CD1c-positive myeloid dendritic cell (primary cell): Measurements from ENCODE around the gene MRPL36.

Experiments used
- DNase-seq: peaks from one replicate; pipeline ENCODE4 v3.0.0-alpha.2; 2016; ENCODE audit errors: extremely low spot score

The MRPL36 gene

GRCh38 chr5:1781726-1782384, 17.8 kb downstream of the MRPL36 start:
- no peak for DNase-seq

DNA sequence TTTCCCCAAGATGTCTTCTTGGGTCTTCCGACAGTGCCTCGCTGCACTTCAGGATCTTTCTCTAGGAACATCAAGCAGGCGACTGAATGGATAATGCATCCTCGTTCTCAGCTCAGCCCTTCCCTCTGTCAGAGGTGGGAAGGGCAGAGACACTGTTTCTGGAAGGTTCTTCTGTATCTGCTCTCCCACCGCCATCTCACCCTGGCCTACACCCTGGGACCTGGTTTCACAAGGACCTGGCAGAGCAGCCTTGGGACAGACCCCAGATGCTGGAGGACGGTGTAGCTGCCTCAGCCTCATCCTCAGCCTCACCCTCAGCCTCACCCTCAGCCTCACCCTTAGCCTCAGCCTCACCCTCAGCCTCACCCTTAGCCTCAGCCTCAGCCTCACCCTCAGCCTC, 18.5 kb downstream of the MRPL36 start:
- no peak for DNase-seq

GRCh38 chr5:1780614-1780930, 19.1 kb downstream of the MRPL36 start:
- no peak for DNase-seq

DNA sequence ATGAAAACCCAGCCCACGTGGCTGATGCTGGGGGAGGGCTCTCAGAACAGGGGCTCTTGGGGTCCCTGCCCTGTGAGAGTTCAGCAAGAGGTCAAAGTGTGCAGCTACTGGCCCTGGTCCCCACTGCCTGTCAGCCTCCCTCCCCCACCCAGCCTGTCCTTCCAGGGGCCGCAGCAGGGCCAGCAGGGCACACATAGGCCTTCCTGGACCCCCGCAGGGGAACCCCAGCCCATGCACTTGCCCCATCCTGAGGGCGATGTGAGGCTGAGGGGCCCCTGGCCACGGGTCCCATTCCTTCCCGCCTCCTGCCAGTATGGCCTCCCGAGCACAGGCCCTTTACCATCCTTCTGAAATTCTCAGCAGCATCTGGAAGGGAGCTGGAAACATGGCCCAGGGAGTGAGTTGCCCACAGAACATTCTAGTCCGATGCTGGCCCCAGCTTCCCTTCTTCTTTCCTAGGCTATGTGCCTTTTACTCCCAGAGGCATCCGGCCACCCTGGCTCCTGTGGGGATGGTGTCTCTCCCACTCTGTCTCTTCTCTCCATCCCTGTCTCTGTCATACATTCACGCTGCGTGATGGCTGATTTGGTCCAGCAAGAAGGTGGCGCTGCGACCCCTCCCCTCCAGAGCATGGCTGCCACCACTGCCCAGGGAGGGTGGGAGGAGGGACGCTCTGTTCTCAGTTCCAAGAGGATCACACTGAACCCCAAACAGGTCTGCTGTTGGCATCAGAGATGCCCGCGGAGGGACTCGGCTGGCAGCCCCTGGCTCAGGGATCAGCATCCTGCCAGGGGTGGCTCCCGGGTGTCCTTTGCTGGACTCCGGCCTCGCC, 19.6 kb downstream of the MRPL36 start:
- DNase-seq: no peak

DNA sequence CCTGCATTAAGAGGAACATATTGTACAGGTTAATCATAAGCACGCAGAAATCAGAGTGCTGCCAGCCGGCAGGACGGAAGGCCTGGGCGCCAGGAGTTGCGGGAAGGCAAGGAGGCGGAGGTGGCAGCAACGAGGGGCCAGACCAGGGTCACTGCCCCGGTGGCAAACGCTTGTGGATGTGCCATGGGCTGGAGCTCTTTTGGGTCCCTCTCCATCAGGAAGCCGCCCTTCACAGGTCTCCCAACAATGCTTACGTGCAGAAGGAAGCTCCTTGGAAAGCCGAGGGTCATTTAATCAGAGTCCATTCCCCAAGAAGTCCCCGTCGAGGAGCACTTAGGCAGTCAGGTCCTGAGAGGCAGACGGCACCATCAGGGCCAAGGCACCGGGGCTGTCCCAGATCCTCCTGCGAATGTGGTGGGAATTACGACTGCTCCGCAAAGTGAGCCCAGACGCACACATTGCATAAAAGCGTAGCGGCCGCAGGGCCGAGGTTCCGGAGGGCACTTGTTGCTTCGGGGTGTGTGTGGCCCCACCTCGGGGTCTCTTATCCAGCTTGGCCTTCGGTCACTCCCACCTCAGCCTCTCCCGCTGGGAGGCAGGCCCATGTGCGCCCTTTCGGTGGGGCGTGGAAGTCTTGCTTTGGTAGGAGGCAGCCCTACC, 20.5 kb downstream of the MRPL36 start:
- no peak for DNase-seq

DNA sequence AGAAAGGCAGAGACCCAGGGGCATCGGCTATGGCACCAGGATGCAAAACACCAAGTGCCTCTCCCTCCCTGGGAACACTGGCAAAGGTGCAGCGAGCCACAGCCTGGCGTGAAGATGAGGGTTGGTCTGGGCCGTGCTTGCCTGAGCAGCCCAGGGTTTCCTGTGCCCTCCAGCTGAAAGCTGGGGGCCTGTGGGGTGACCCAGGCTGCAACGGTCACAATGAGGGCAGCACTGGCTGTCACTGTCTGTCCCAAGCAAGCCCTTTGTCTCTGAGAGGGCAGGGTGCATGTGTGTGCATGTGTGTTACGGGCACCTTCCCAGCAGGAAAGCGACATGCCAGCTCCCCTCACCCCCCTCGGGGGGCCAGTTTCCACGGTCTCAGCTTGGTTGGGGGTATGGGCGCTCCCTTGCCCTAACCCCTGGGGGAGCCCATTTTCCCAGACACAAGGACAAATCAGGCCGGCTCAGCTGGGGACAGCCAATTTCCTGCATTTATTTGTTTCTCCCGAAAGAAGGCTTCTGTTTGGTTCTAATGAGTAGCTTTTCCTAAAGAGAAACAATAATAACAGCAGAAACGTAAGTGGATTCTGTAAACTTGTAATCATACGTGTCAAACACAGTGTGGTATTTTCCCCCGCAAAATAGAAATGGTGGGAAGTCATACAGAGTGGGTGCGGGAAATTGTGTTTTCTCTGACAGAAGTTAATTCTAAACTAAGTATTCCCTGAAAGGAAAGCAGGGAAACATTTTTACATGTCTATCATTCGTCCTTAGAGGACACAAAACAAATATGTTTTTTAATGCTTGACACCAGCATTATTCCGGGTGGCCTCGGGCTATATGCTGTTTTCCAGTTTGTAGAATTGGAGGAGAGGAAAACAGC, 21.3 kb downstream of the MRPL36 start:
- no peak for DNase-seq

GRCh38 chr5:1777281-1778137, 22.1 kb downstream of the MRPL36 start:
- no peak for DNase-seq

DNA sequence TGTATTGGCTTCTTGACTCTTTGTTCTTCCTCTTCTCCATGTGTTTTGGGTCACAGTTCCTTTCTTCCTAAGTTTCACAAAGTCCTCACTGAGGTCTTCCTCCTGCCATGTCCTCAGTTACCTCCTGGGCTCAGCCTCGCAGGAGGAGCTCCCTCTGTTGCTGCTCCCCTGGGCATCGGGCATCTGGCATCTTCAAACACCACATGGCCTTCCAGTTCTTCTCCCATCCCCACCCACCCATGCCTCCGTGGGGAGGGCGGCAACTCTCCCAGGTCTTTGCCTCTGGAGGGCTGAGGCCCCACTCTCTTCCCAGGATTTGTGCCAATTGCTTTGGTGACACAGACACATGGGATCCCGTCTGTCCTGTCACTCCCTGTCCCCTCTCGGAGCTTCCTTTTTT, 22.8 kb downstream of the MRPL36 start:
- no peak for DNase-seq

- no peak for DNase-seq
Observed at GRCh38 chr5:1772634-1773033, 27.0 kb downstream of the MRPL36 start.

GRCh38 chr5:1771149-1772065, 28.2 kb downstream of the MRPL36 start:
- no peak for DNase-seq

DNA sequence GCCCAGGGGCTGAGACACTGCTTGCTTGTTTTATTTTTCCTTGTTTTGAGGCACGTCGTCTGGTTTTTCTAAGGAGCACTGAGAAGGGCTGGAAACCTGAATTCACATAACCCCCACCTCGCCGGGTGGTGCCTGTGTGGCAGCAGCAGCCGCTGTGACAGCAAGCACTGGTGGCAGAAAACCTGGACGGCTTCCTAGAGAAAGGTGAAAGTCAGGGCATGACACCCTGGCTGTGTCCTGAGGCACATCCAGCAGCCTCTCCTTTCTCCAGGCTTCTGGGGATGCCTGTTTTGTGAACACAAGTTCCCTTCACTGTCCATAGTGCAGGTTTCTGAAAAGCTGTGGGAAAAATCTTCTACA, 29.2 kb downstream of the MRPL36 start:
- no peak for DNase-seq

- DNase-seq: no peak
Observed at GRCh38 chr5:1769752-1770442, 29.7 kb downstream of the MRPL36 start.

- no peak for DNase-seq
Observed at GRCh38 chr5:1769017-1769640, 30.5 kb downstream of the MRPL36 start.

GRCh38 chr5:1768283-1769000, 31.2 kb downstream of the MRPL36 start:
- DNase-seq: no peak

DNA sequence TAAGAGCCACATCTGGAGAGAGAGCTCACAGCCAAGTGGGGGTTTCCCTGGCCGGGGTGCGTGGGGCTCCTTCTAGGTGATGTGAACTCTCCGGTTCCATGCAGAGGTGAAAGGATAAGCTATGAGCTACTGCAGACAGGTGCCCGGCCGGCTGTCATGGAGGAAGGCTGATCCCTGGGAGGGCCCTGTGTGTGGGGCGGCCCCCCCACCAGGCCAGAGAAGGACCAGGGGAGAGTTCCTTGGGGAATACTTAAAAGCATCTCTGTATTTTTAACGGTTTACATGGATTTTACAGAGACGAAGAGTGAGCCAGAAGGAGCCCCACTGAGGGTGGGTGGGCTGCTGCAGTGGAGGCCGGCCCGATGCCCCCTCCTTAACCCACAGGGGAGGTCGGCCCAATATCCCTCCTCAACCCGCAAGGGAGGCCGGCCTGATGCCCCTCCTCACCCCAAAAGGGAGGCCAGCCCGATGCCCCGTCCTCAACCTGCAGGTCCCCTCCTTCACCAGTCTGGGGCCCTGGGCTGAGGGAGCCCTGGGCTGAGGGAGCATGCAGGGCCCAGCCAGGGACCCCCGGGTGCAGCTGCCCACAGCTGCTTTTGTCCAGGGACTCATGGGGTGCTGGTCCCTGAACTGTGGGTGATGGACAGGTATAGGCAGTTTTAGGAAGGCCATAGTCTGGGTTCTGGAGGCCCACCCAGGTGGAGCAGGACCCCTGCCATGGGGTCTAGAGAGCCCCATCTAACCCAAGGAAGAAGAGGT, 31.9 kb downstream of the MRPL36 start:
- no peak for DNase-seq

GRCh38 chr5:1765880-1766235, 33.8 kb downstream of the MRPL36 start:
- DNase-seq: no peak

DNA sequence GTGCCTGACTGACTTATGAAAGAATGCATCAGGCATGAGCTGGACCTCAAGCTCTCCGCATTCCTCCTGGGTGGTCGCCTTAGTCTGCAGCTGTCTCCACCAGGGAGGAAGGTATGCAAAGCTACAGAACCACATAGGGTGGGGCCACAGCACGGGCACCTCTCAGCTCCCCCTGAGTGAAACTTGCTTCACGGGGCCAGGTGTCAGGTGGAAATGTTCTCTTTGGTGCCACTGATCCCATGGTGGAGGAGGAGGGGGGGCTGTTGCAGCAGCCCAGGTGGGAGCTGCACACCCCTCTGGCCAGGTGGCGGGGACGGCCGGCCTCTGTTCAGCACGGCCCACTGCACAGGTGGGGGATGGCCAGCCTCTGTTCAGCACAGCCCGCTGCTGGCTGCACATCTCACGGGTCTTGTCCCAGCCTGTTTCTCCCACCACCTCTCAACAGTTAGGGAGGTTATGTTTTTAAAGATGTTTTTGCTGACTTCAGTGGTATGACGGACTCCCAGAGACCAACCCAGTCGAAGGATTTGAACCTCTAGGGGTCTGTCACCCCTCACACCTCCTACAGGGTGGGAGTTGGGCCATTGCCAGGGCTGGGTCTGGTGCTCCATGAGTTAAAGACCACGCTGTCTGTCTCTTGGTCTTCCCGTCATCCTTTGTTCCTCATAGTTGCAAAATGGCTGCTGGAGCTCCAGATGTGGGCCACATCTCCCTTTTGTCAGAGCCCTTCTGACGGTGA, 34.3 kb downstream of the MRPL36 start:
- no peak for DNase-seq
